ENCODE data around the gene ADAMTS16.

ADAMTS16 gene

DNA sequence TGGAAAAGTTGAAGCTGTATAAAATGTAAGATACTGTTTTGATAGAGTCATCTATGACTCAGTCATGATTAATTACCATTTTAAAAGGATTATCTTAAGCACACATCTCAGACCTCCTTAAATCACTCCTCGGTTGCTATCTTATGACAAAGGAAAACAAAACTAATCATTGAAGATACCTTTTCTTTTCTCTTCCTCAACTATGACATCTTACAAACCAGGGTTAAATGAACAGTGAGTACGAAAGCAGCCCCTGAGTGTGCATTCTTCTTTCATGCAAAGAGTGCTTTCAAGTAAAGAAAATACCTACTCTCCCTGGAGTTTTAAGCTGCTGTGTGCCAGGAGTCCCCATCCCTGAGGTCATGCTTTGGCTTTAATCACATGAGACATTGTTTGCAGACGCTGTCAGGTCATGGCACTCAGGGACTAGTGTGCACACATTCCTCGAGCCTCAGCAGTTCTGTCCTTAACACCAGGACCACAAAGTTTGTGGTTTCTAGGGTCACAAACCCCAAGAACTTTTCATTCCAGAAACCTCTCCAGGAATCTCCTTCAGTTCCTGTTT, 195.7 kb downstream of the ADAMTS16 start:
- in situ Hi-C loops (cut with MboI; ENCODE audit: low sequenced_read_pairs): no loop called here

DNA sequence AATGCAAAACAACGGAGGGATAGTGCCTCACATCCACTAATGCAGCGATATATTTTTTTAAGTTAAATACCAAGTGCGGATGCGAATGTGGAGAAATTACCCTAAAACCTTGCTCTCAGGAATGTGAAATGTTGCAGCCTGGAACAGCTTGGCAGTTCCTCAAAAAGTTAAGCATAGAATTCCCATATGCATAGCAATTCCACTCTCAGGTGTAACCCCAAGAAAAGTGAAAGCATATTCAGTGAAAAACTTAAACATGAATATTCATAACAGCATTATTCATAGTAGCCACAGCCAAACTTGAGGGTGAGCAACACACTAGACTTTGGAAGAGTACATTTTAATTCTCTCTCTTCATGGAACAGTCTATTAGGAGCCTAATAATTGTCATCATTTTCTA, 199.1 kb downstream of the ADAMTS16 start:
- in situ Hi-C loops (cut with MboI; ENCODE audit: low sequenced_read_pairs): no loop called here

DNA sequence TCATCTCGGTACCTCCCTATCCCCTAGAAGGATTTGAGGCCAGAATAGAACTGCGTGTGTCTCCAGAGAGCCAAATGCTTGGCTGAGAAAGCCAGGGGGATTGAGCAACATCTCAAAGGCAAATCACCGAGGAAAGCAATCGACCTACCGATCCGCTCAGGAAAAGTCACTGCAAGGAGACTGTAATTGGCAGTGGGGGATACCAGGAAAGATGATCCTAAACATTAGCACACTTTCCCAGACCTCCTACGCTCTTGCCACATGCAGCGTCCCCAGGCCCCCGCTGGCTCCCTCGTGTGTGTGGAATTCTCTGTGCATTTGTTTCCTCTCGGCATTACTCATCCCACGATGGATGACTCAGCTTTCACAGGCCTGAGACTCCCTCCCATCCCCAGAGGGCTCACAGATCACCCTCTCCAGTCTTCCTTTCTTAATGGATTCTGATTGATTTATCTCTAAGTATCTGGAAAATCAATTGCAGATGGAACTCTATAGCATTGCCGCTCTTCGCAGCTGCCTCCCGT, 200.1 kb downstream of the ADAMTS16 start:
- in situ Hi-C loops (cut with MboI; ENCODE audit: low sequenced_read_pairs): no loop called here

DNA sequence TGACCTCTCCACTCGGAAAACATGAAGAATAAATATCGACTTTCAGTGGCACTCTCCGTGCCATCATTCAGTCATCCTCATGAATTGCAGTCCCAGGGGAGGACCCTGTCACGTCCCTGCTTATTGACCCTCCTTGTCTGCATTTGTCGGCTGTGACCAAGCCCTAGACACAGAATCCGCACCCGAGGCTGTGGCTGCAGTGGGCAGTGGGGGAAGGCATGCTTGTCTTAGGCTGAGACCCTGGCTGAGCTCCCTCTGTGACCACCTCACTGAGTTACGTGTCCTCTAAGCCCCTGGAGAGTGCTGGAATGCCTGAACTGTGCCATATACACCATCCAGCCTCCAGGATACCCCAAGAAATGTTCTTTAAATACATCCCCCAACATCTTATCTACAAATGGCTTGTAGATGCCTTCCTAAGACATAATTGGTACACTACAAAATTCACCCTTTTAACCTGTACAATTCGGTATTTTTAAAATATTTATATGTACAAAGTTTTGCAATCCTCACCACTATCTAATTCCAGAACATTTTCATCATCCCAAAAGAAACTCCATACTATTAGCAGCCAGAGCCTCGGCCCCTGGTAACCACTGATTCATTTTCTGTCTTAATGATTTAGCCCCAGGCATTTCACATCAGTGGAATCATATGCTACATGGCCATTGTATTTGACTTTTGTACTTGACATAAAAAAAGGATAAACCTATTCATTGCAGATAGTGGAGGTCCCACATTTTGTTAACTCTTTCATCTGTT, 201.6 kb downstream of the ADAMTS16 start:
- in situ Hi-C loops (cut with MboI; ENCODE audit: low sequenced_read_pairs): no loop called here

DNA sequence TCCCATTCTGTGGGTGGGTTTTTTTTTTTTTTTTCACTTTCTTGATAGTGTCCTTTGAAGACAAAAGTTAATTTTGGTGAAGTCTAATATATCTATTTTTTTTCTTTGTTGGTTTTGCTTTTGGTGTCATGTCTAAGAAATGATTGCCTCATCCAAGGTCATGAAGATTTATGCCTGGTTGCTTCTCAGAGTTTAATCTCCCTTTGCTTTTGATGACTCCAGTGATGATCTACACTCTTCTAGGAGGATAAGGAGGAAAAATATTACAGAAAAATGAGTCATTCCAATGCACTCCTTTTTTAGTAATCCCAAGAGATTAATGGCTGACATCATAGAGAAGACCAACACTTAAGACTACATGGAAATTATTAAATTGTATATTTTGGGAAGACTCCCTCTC, 202.7 kb downstream of the ADAMTS16 start:
- in situ Hi-C loops (cut with MboI; ENCODE audit: low sequenced_read_pairs): no loop called here

DNA sequence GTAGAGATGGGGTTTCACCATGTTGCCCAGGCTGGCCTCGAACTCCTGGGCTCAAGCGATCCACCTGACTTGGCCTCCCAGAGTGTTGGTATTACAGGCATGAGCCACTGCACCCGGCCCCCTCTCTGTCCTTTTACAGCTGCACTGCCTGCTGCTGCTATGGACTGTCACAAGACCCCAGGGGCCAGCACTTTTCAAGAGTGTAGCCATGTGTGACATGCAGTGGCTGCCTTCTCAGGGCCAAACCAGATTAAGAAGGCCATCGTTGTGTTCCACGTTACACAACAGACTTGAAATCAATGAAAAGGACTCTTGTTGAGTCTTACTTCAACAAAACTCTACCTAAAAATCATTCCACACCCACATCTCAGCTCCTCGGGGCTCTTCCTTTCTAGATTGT, 203.4 kb downstream of the ADAMTS16 start:
- in situ Hi-C loops (cut with MboI; ENCODE audit: low sequenced_read_pairs): no loop called here

DNA sequence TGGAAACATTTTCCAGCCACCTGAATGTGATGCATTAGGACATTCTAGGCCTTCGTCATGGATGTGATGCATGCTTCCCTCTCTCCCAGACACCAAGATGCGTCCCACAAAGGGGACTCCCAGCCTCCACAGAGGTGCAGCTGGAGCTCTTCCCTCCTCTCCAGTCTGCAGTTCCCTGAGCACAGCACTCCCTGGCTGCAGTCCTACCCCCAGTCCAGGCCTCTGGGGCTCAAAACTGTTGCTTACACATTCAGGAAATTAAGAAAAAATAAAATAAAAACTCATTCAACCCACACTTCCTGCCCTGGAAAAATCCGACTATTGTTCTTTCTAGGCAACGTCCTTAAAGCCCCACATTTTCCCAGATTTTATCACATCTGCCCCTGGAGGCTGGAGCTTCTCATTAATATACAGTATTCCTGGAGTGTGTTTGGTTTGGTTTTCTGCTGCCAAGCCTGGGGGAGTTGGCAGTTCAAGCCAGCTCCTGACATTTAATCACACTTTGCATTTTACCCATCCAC, 204.0 kb downstream of the ADAMTS16 start:
- in situ Hi-C loops (cut with MboI; ENCODE audit: low sequenced_read_pairs): no loop called here

DNA sequence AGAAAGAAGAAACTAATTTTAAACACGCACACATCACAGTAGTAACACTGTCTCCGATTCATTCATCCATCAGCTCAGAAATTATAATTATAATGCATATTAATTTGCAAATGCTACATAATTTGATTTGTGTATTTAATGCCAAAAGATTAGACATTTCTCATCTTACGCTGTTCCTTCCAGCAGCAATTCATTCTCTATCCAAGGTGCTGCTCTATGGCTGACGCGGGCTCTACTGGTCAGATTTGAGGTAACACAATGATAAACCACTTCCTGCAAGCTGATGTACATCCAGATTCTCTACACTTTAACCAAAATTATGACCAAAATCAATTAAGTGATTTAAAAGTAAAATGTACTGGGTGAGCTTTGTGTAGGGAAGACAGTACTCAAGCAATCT, 204.5 kb downstream of the ADAMTS16 start:
- in situ Hi-C loops (cut with MboI; ENCODE audit: low sequenced_read_pairs): no loop called here

DNA sequence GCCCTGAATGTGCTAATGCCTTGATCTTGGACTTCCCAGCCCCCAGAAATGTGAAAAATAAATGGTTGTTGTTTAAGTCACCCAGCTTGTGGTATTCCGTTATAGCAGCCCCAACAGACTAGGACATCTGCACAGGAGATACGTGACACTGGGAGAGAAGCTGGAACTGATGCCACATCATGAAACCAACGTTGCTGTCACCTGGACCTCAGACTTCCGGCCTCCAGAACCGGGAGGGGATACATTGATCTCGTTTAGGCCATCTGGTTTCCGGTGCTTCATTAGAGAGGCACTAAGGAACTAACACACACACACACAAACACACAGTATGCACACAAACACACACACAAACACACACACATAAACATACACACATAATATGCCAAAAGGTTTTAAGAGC, 207.3 kb downstream of the ADAMTS16 start:
- in situ Hi-C loops (cut with MboI; ENCODE audit: low sequenced_read_pairs): no loop called here

DNA sequence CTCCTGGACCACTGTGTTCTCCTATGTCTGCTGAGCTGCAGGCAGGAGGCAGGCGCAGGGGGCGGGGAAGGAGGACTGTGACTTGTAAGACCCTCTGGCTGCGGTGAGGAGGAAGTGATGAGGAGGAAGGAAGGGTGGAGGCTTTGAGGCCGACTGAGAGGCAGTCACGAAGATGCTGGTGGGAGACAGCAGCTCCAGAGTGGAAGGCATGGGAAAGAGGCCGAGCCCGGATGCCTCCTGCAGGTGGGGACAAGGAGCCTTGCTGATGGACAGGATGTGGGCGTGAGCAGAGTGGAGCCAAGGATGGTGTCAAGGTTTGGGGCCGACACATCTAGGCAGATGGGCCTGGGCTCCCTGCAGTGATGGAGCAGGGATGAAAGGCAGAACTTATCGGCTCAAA, 208.0 kb downstream of the ADAMTS16 start:
- in situ Hi-C loops (cut with MboI; ENCODE audit: low sequenced_read_pairs): no loop called here

DNA sequence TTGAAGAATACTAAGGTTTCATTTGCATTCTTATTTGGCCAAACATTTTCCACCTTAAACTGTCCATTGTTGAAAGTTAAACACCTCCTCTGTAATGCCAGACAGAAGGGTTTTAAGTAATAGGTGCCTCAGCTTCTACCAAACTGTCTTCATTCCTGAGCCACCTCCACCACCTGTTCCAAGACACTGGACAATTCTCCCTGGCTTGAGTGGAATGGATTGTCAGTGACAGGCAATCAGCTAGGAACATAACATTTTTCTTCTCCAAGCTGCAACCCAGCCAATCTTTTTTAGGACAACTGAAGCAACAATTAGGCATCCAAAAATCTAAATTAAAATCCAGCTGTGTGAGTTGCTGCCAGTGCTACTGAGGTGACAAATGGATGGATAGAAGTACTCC, 208.4 kb downstream of the ADAMTS16 start:
- in situ Hi-C loops (cut with MboI; ENCODE audit: low sequenced_read_pairs): no loop called here

DNA sequence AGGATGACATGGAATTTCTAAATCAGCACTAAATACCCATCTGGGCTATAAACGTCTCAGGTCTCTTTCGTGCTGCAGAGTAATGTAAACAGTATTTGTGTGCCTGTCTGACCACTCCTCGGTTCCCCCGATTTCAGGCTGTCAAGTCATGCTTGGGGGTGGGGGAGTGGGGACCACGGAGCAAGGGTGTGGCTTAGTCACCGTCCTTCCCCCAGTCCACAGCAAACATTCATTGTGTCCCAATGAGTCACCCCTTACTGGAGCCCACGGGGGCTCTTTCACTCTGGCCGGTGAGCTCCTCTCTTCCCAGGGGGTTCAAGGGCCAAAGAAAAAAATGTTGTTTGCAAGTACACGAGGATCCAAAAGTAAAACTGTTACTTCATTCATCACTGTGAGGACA, 210.0 kb downstream of the ADAMTS16 start:
- in situ Hi-C loops (cut with MboI; ENCODE audit: low sequenced_read_pairs): no loop called here

DNA sequence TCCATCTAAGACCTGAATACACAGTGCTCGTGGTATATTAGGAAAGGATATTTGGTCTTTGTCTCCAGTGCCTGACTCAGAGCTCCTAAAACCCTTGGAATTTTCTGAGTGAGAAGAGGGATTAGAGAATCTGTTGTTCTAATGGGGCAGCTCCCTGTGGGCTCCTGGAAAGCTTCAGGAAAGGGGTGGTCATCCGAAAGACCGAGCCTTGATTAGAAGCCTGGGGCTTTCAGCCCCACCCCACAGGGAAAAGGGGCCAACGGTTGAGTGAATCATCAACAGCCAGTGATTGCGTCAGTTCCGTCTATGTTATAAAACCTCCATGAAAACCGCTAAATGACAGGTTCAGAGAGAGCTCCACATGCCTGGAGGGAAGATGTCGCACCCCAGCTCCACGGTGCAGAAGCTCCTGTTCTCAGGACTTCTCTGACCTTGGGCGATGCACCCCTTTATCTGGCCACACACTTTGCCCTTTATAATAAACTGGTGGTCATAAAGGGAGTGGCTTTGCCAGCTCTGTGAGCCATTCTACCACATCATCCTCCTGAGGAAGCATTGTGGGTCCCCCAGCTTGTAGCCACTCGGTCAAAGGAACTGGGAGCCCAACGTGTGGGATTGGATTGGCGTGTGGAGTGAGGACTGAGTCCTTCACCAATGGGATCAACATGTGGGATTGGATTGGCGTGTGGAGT, 211.3 kb downstream of the ADAMTS16 start:
- in situ Hi-C loops (cut with MboI; ENCODE audit: low sequenced_read_pairs): no loop called here

DNA sequence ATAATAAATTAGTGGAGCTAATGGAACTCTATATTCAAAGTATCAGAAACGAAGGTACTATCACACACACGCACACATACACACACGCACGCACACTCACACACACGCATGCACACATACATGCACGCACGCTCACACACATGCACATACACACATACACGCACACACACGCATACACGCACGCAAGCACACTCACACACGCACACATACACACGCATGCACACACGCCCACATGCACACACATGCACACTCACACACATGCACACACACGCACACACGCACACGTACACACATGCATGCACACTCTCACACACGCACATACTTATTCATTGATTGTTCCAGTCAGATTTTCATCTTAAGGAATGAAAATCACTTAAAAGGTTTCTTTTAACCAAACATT, 212.5 kb downstream of the ADAMTS16 start:
- in situ Hi-C loops (cut with MboI; ENCODE audit: low sequenced_read_pairs): no loop called here

DNA sequence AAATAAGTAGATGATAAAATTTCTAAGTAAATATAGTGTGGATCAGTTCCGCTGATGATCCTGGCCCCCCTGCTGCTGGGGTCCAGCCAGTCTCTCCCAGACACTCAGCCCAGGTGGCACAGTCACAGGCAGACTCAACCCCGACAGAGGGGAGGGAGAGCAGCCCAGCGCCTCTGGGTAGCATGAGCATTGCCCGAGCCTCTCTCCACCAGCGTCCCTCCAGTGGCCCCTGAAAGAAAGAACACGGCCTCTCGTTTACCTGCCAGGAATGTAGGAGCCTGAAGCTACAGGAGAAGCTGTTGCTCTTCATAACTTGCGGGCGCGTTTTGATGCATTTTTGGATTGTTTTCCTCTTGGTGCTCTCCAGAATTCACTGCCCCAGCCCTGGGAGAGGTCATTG, 213.6 kb downstream of the ADAMTS16 start:
- in situ Hi-C loops (cut with MboI; ENCODE audit: low sequenced_read_pairs): no loop called here

DNA sequence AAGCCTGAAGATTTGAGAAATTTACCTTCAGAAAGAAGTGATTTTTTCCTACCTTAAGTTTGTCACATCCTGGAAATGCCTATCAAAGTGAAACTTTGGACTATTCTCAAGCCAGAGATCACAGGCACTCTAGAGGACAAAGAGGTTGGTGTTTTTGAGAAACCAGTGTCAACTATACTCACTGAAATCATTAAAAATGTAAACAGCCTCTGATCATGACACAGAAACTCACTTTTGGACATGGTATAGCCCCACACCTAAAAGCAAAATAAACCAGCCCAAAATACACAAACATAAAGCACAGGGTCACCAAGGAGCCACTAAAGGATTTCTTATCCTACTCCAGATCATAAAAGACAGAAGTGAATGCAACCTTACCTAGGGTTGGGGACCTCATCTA, 216.6 kb downstream of the ADAMTS16 start:
- in situ Hi-C loops (cut with MboI; ENCODE audit: low sequenced_read_pairs): no loop called here

DNA sequence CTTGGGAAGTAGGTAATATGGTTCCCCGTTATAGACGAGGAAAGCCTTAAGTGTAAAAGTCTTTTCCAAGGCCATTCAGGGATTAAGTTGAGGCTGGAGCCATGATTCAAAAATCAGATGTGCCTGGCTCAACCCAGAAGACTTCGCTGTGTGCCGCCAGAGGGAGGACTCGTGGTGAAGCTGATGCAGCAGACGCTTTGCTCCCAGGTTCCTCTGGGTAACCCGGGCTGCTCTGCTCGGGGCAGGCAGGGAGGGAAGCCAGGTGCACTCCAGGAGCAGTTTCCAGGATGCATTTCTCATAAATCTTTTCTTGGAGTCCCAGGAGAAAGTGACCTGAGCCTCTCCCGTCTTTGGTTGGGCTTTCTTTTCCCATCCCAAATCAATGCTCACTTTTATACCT, 219.5 kb downstream of the ADAMTS16 start:
- in situ Hi-C loops (cut with MboI; ENCODE audit: low sequenced_read_pairs): no loop called here

DNA sequence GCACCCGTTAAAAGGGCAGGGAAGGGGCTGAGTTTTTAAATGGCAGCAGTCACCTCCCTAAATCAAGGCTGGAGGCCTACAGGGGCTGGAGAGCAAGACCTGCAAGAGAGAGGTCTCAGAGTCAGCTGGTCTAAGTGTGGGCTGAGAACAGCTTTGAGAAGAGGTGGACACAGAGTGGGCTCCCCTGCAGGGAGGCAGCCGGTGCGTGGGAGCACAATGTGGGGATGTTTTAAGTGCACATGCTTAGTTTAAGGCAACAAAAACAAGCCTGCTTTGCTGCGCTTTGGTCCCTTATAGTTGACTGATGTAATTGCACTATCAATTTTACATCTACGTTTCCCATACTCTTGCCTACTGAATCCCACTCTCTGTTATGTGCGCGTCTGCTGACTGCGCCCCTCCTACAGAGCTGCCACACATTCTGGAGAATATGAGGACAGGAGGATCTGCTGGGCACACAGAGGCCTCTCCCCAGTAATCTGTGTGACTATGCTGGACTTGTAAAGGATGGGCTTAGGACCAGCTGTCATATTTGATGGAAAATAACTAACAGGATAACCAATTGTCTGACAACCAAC, 220.3 kb downstream of the ADAMTS16 start:
- in situ Hi-C loops (cut with MboI; ENCODE audit: low sequenced_read_pairs): no loop called here

DNA sequence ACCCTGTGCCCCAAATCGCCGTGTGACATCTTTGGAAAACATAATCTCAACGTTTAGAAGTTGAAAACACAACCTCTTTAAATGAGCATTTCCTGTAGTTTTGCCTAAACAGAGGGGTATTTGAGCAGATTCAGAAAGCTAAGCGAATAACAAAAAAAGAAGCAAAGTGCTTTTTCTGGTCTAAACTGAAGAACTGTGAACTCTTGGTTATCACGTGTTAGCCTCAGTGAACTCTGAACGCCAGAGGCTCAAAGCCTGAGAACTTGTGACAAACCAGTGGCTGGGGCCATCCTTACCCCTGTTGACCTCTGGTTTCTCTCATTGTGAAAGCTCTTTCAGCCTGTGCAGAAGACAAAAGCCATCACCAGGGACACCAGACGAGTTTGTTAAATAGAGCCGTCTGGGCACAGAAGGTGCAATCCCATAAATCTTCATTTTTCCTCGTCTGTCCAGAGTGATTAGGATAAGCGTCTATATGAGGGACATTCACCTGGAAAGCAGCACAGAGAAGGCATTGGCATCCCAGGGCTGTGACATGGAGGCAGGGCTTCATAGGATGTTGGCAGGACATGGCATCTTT, 220.9 kb downstream of the ADAMTS16 start:
- in situ Hi-C loops (cut with MboI; ENCODE audit: low sequenced_read_pairs): no loop called here

DNA sequence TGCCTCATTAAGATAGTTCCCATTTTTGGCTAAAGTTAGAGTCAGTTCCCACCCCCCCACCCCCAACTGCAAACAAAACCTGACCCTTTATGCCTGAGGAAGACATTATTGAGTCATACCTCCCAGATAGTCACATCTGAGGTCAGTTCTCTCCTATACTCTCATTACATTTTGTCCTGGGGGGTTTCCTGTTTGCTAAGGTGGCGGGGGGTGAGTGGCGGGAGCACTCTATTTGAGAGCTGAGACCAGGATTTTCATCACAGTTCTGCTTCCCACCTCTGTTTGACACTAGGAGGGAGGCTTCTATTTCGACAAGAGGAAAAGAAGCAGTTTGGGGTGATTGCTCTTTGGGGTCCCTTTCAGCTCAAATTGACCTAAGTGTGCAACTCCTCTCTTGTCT, 222.9 kb downstream of the ADAMTS16 start:
- in situ Hi-C loops (cut with MboI; ENCODE audit: low sequenced_read_pairs): no loop called here

DNA sequence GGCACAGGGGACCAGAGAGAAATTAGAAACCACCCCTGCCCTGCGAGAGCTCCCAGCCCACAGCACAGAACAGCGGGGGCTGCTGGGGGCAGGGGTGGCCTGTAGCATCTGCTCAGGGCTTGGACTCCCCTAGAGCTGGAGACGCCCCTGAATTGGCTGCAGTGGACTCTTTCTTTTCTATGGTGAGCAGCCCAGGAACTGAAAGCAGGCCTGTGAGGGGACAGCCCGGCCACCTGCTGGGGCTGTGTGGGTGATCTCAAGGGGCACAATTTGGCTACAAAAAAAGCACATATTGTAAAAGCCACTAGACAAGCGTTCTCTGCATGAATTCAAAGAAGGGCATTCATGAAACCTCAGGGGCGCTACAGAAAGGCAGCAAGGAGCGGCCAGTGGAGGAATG, 224.8 kb downstream of the ADAMTS16 start:
- in situ Hi-C loops (cut with MboI; ENCODE audit: low sequenced_read_pairs): no loop called here
